HG03439 (cell line): ENCODE data around the gene ADM2.
A peak's percentile ranks its signal among the peaks of the same experiment; 100 is the strongest.

Experiments
- ATAC-seq: cut with Tn5 transposase; IDR thresholded peaks from one replicate; pipeline ENCODE4 v1.9.1; 2021; ENCODE audit warnings: mild to moderate bottlenecking, moderate library complexity; ENCODE audit not compliant: unreplicated experiment

Gene ADM2

GRCh38 chr22:50523806-50524675 is 42.7 kb downstream of the ADM2 start:
- ATAC-seq: no peak

GRCh38 chr22:50524676-50525103 is 43.3 kb downstream of the ADM2 start:
- no peak for ATAC-seq

- ATAC-seq: peak; percentile 39
These were observed 43.9 kb downstream of the ADM2 start, which contains the start of gene SCO2 for GRCh38 chr22:50525104-50525857. Gene SCO2, minus strand, starts transcription at chr22:50525598. Its CDS starts 1,187 bp downstream, at chr22:50524411.

- peak; percentile 10 for ATAC-seq
These were observed 44.4 kb downstream of the ADM2 start for GRCh38 chr22:50525858-50526107.

GRCh38 chr22:50526108-50526833 is 44.9 kb downstream of the ADM2 start:
- peak; percentile 25 for ATAC-seq

- no peak for ATAC-seq
These were observed 45.8 kb downstream of the ADM2 start for GRCh38 chr22:50526834-50527801.

GRCh38 chr22:50527921-50528681 is 46.8 kb downstream of the ADM2 start:
- ATAC-seq: no peak

GRCh38 chr22:50528682-50529415 is 47.5 kb downstream of the ADM2 start:
- no peak for ATAC-seq

GRCh38 chr22:50529416-50529896 is 48.1 kb downstream of the ADM2 start:
- ATAC-seq: no peak

GRCh38 chr22:50529897-50530579 is 48.7 kb downstream of the ADM2 start, which contains the start of gene TYMP:
Gene TYMP, minus strand, starts transcription at chr22:50530012. Its CDS starts 303 bp downstream, at chr22:50529709.
- ATAC-seq: no peak

- ATAC-seq: no peak
These were observed 49.2 kb downstream of the ADM2 start for GRCh38 chr22:50530580-50530876.

GRCh38 chr22:50530877-50531545 is 49.7 kb downstream of the ADM2 start:
- peak; percentile 22 for ATAC-seq

GRCh38 chr22:50531546-50531961 is 50.2 kb downstream of the ADM2 start:
- ATAC-seq: peak; percentile 19

- ATAC-seq: peak; percentile 0
These were observed 50.8 kb downstream of the ADM2 start for GRCh38 chr22:50531962-50532674.

- no peak for ATAC-seq
These were observed 51.8 kb downstream of the ADM2 start for GRCh38 chr22:50532824-50533796.
